H1 (cell line): ENCODE measurements around the gene PABPC1L. TPM values are rescaled to one million over a fixed set of nuclear protein-coding genes. Genes with fewer than 3 reads are reported as not detected.

Source experiments
- CTCF ChIA-PET: fragments of 300-600 bp; sonication (Branson Sonifier 250); formaldehyde crosslinking; loops from one replicate; lab custom pipeline; 2021; ENCODE audit not compliant: partially characterized antibody; lab: Charles Lee
- POLR2A ChIA-PET: fragments of 300-600 bp; sonication (Branson Sonifier 250); formaldehyde crosslinking; loops from one replicate; lab custom pipeline; 2021; ENCODE audit warnings: inconsistent platforms; ENCODE audit not compliant: partially characterized antibody; lab: Charles Lee
- DNase-seq, 2 experiments: peaks; one replicate each; pipeline versions ENCODE4 v3.0.0 to v3.0.0-alpha.2; 2010 to 2022; ENCODE audit warnings: low spot score in 2 of 2, low read depth in 1 of 2, mixed read lengths in 1 of 2
- FAIRE-seq: peaks from 2 replicates; lab custom pipeline; 2011; peaks lifted over from hg19 to GRCh38; lab: Jason Lieb, UNC
- H2AFZ ChIP-seq: 2 replicates; pipeline ENCODE4 v1.8.1; 2012; ENCODE audit warnings: low read length, inconsistent platforms
- H2AK5ac ChIP-seq: 2 replicates; pipeline ENCODE4 v1.6.1; 2013; ENCODE audit warnings: low read depth, low read length
- H2BK120ac ChIP-seq: replicated peaks from 2 replicates; pipeline ENCODE3; 2013; ENCODE audit warnings: low read depth, low read length, inconsistent platforms
- H2BK12ac ChIP-seq: 2 replicates; pipeline ENCODE4 v1.6.1; 2013; ENCODE audit warnings: low read depth, low read length
- H2BK15ac ChIP-seq: 2 replicates; pipeline ENCODE4 v1.6.1; 2013; ENCODE audit warnings: low read length
- H2BK20ac ChIP-seq: 2 replicates; pipeline ENCODE4 v1.6.1; 2013; ENCODE audit warnings: low read length
- H2BK5ac ChIP-seq: 2 replicates; pipeline ENCODE4 v1.6.1; 2013; ENCODE audit warnings: low read depth, low read length
- H3K14ac ChIP-seq: 2 replicates; pipeline ENCODE4 v1.6.1; 2013; ENCODE audit warnings: inconsistent platforms; ENCODE audit not compliant: insufficient read length
- H3K18ac ChIP-seq: 2 replicates; pipeline ENCODE4 v1.6.1; 2013; ENCODE audit warnings: low read length; ENCODE audit errors: extremely low read depth
- H3K23ac ChIP-seq: 2 replicates; pipeline ENCODE4 v1.6.1; 2013; ENCODE audit warnings: inconsistent platforms; ENCODE audit not compliant: insufficient read length
- H3K23me2 ChIP-seq: 2 replicates; pipeline ENCODE4 v1.6.1; 2013; ENCODE audit warnings: low read depth, low read length
- H3K27ac ChIP-seq: 2 replicates; pipeline ENCODE4 v1.6.1; 2011; ENCODE audit warnings: low read depth, low read length, inconsistent platforms
- H3K27me3 ChIP-seq, 4 experiments: replicated peaks in 1 of 4; 1 replicate in 1 of 4; 2 replicates in 3 of 4; pipeline versions ENCODE4 v1.6.1 to v1.8.1; 2011 to 2013; ENCODE audit warnings: low read length in 3 of 4, mild to moderate bottlenecking in 3 of 4, inconsistent platforms in 2 of 4, mixed read lengths in 2 of 4, moderate library complexity in 1 of 4; ENCODE audit not compliant: control insufficient read depth in 3 of 4, insufficient read depth in 3 of 4; ENCODE audit errors: extremely low read depth in 1 of 4
- H3K36me3 ChIP-seq, 4 experiments: 2 replicates each; pipeline versions ENCODE4 v1.6.1 to v1.8.1; 2011 to 2013; ENCODE audit warnings: mild to moderate bottlenecking in 4 of 4, low read length in 3 of 4, moderate library complexity in 2 of 4, control low read depth in 1 of 4, inconsistent platforms in 1 of 4; ENCODE audit not compliant: insufficient read depth in 4 of 4, control insufficient read depth in 2 of 4
- H3K4ac ChIP-seq: replicated peaks from 2 replicates; pipeline ENCODE3; 2013; ENCODE audit warnings: low read length, low read depth, mixed read lengths, inconsistent platforms; ENCODE audit not compliant: insufficient read length
- H3K4me1 ChIP-seq, 4 experiments: replicated peaks in 1 of 4; 1 replicate in 1 of 4; 2 replicates in 3 of 4; pipeline versions ENCODE4 v1.6.1 to v1.8.1; 2011 to 2013; ENCODE audit warnings: low read length in 3 of 4, inconsistent platforms in 2 of 4, mixed read lengths in 1 of 4; ENCODE audit not compliant: insufficient read depth in 4 of 4, control insufficient read depth in 3 of 4
- H3K4me2 ChIP-seq, 2 experiments: 2 replicates each; pipeline versions ENCODE4 v1.6.1 to v1.8.1; 2011 to 2013; ENCODE audit warnings: low read depth in 2 of 2, low read length in 2 of 2, control low read depth in 1 of 2, inconsistent platforms in 1 of 2, mild to moderate bottlenecking in 1 of 2; ENCODE audit not compliant: insufficient read depth in 1 of 2
- H3K4me3 ChIP-seq, 4 experiments: fragments of 200-600, 300-600 bp in 1 of 4; sonication (generic), shearing (Covaris generic), sonication (Bioruptor Twin) in 1 of 4; 2 replicates each; pipeline versions ENCODE4 v1.5.1 to v1.8.1; 2011 to 2016; ENCODE audit warnings: low read length in 4 of 4, low read depth in 3 of 4, control low read depth in 2 of 4, inconsistent platforms in 2 of 4, mild to moderate bottlenecking in 2 of 4, mixed read lengths in 1 of 4, moderate library complexity in 1 of 4; ENCODE audit not compliant: insufficient read depth in 2 of 4; ENCODE audit errors: extremely low read depth in 1 of 4
- H3K56ac ChIP-seq: replicated peaks from 2 replicates; pipeline ENCODE3; 2013; ENCODE audit warnings: low read depth, mild to moderate bottlenecking, mixed read lengths, low read length, inconsistent platforms; ENCODE audit not compliant: insufficient read length
- H3K79me1 ChIP-seq: 2 replicates; pipeline ENCODE4 v1.6.1; 2013; ENCODE audit warnings: low read depth, low read length, control low read depth
- H3K79me2 ChIP-seq, 2 experiments: 2 replicates each; pipeline versions ENCODE4 v1.6.1 to v1.8.1; 2012 to 2013; ENCODE audit warnings: low read length in 2 of 2, mild to moderate bottlenecking in 2 of 2, inconsistent platforms in 1 of 2; ENCODE audit not compliant: insufficient read depth in 2 of 2, control insufficient read depth in 1 of 2
- H3K9ac ChIP-seq, 4 experiments: replicated peaks in 1 of 4; 1 replicate in 1 of 4; 2 replicates in 3 of 4; pipeline versions ENCODE4 v1.6.1 to v1.8.1; 2011 to 2013; ENCODE audit warnings: low read depth in 3 of 4, low read length in 3 of 4, control low read depth in 2 of 4, mild to moderate bottlenecking in 2 of 4, moderate library complexity in 2 of 4, inconsistent platforms in 1 of 4; ENCODE audit errors: extremely low read depth in 1 of 4
- H3K9me3 ChIP-seq, 2 experiments: 2 replicates each; pipeline versions ENCODE4 v1.6.1 to v1.8.1; 2012 to 2013; ENCODE audit warnings: mild to moderate bottlenecking in 2 of 2, moderate library complexity in 2 of 2, control low read depth in 1 of 2, inconsistent platforms in 1 of 2, low read depth in 1 of 2, low read length in 1 of 2, mixed read lengths in 1 of 2; ENCODE audit not compliant: insufficient read depth in 2 of 2
- H4K20me1 ChIP-seq, 2 experiments: replicated peaks in 1 of 2; 2 replicates each; pipeline versions ENCODE3 to v1.8.1; 2011 to 2013; ENCODE audit warnings: inconsistent platforms in 2 of 2, low read length in 2 of 2, mild to moderate bottlenecking in 1 of 2; ENCODE audit not compliant: insufficient read depth in 2 of 2, control insufficient read depth in 1 of 2
- H4K5ac ChIP-seq: 2 replicates; pipeline ENCODE4 v1.6.1; 2013; ENCODE audit warnings: low read length, low read depth, mixed read lengths, inconsistent platforms; ENCODE audit not compliant: insufficient read length
- H4K8ac ChIP-seq: 2 replicates; pipeline ENCODE4 v1.8.0; 2013; ENCODE audit warnings: mild to moderate bottlenecking, moderate library complexity, low read length, inconsistent platforms; ENCODE audit not compliant: insufficient read depth; ENCODE audit errors: extremely low read depth
- H4K91ac ChIP-seq: replicated peaks from 2 replicates; pipeline ENCODE3; 2013; ENCODE audit warnings: low read length, mixed read lengths, inconsistent platforms; ENCODE audit not compliant: insufficient read length
- CBX5 ChIP-seq: fragments of 300-800, 300-1000 bp; sonication (generic); IDR thresholded peaks from 2 replicates; pipeline ENCODE4 v1.7.1; 2016; ENCODE audit warnings: antibody characterized with exemption, low read length, low read depth
- POLR2A ChIP-seq, 2 experiments: IDR thresholded peaks; 1 replicate in 1 of 2; 2 replicates in 1 of 2; pipeline ENCODE4 v1.6.1; 2011; ENCODE audit warnings: low read depth in 2 of 2, low read length in 2 of 2, mild to moderate bottlenecking in 2 of 2; ENCODE audit errors: control extremely low read depth in 1 of 2
- WGBS, 2 experiments: shearing (Covaris generic) in 1 of 2; methylation state at CpG; one replicate each; pipeline versions ENCODE4 v1.1.6 to v1.1.7; 2013 to 2015; ENCODE audit warnings: low lambda C conversion rate in 2 of 2, mixed read lengths in 2 of 2, inconsistent platforms in 1 of 2, low coverage in 1 of 2, missing lambda C conversion rate in 1 of 2; ENCODE audit not compliant: insufficient replicate concordance in 2 of 2, insufficient coverage in 1 of 2, insufficient read length in 1 of 2; ENCODE audit errors: extremely low coverage in 1 of 2, missing lambda C conversion rate in 1 of 2; 5-methylcytosine and 5-hydroxymethylcytosine counted together
- polyA plus RNA-seq, 7 experiments: library from polyadenylated mRNA; depleted of rRNA in 3 of 7; stranded (reverse) in 5 of 7; unstranded in 2 of 7; fragments of >200 nt in 5 of 7; fragments of 200-250 nt in 2 of 7; gene quantifications; 1 replicate in 5 of 7; 2 replicates in 1 of 7; 4 replicates in 1 of 7; pipeline versions ENCODE4 v1.2.1 to v1.2.3, GENCODE V29; 2011 to 2013; ENCODE audit warnings: missing spikeins in 2 of 7, mixed read lengths in 2 of 7
- total RNA-seq: library from RNA; stranded (reverse); fragmentation: NEBNext Ultra II Directional; extraction: Animal tissue kit (Norgen Biotek cat#: 25700); gene quantifications from 2 replicates; pipeline ENCODE4 v1.2.1, GENCODE V29; 2021

PABPC1L gene
- total and polyA plus RNA-seq, 2 of the 8 experiments (the other 6 are each of a cell fraction or from before 2014, with no cell fraction given): 61.1 to 108 TPM

- Histone ChIP-seq H2AK5ac (no peak overlapping the region), H2AFZ (no peak overlapping the region), H3K4me1 (no peaks in the 10 kb centered on the region), H3K4me3 (no peak overlapping the region), H2BK120ac (no peak overlapping the region), H3K9me3 (no peaks in the 10 kb centered on the region), H3K9ac (no peak overlapping the region), H3K4ac (no peak overlapping the region), H4K5ac (no peak overlapping the region), H4K8ac (no peak overlapping the region), H3K18ac (no peak overlapping the region), H4K20me1 (peaks cover 7 to 8% of the 10 kb centered on the region in 2 experiments), H3K27me3 (no peaks in the 10 kb centered on the region), H2BK12ac (no peak overlapping the region), H3K36me3 (peaks cover 19 to 55% (median 45%) of the 10 kb centered on the region in 4 experiments), H3K79me2 (no peaks in the 10 kb centered on the region), H3K79me1 (peaks cover 2% of the 10 kb centered on the region; the same call in 1 of the 2 replicates), H4K91ac (no peak overlapping the region), H3K23me2 (no peaks in the 10 kb centered on the region), H2BK20ac (no peak overlapping the region), H3K4me2 (no peak overlapping the region), H3K14ac (no peak overlapping the region), H3K23ac (no peak overlapping the region), H2BK5ac (no peak overlapping the region), H2BK15ac (no peak overlapping the region), H3K56ac (no peak overlapping the region), H3K27ac (no peak overlapping the region)
- 92% methylated on average over 7 of the region's 7 CpGs; no CpG with 5 or more reads in 1 of the 2 experiments for WGBS, 2 experiments
- no peak for DNase-seq
- POLR2A ChIA-PET: interaction anchor here (0.7 to 4.9 kb wide), 11 partner anchors 8 to 39 kb away, joined by 3 to 33 read pairs (median 5); partner anchors contain the start of gene TOMM34
- no peak for FAIRE-seq
- TF ChIP-seq CBX5: no peak
- peak in 1 of 2 experiments; percentile 41; a peak in 1 of 3 replicates for TF ChIP-seq POLR2A (IDR thresholded peaks at IDR 0.05; ENCODE audit: control extremely low read depth in 1 of 2, low read depth in 2 of 2, low read length in 2 of 2)
- CTCF ChIA-PET: interaction anchor here (0.5 to 3.4 kb wide), 5 partner anchors 10 to 155 kb away, joined by 3 to 25 read pairs (median 8); no protein-coding TSS in a partner anchor
Observed at GRCh38 chr20:44941120-44941691, 31.3 kb downstream of the PABPC1L start.
